ENCODE results near the gene PSD.
A peak's percentile ranks its signal among the peaks of the same experiment; 100 is the strongest.

Gene PSD

GRCh38 chr10:102409604-102410428 is 8.8 kb downstream of the PSD start:
- Histone ChIP-seq H3K4me3 (ENCODE audit: low read depth, low read length) (no peak overlapping the region), H4K8ac (ENCODE audit: low read depth, low read length) (no peak overlapping the region), H4K12ac (ENCODE audit: low read depth, low read length) (no peak overlapping the region), H3K4me2 (ENCODE audit: low read length) (peak overlapping the region; percentile 74), H2BK5ac (ENCODE audit: low read depth, low read length, poor library complexity) (no peak overlapping the region), H3K9ac (ENCODE audit: low read length) (no peak overlapping the region), H3K4me1 (ENCODE audit: control insufficient read depth in 1 of 2, insufficient read depth in 2 of 2, low read length in 2 of 2) (peaks cover 4 to 13% of the 10 kb centered on the region in 2 experiments), H3K4ac (ENCODE audit: low read depth, low read length) (no peak overlapping the region), H3K27me3 (ENCODE audit: insufficient read depth, low read length) (peaks cover 46% of the 10 kb centered on the region), H2BK120ac (ENCODE audit: insufficient read depth, low read length, poor library complexity) (no peak overlapping the region), H3K9me3 (ENCODE audit: insufficient read depth, low read depth, low read length) (peaks cover 9% of the 10 kb centered on the region), H3K23ac (ENCODE audit: low read length) (no peak overlapping the region), H2AFZ (ENCODE audit: insufficient read depth, low read length, poor library complexity) (no peak overlapping the region), H3K14ac (ENCODE audit: low read length) (no peak overlapping the region), H3K18ac (ENCODE audit: low read length) (no peak overlapping the region), H3K79me1 (ENCODE audit: low read length) (no peaks in the 10 kb centered on the region), H4K91ac (ENCODE audit: low read depth, low read length) (no peak overlapping the region), H3K27ac (ENCODE audit: low read depth, low read length) (no peak overlapping the region), H2BK12ac (ENCODE audit: low read length) (no peak overlapping the region), H2AK5ac (ENCODE audit: low read length) (no peak overlapping the region), H3K79me2 (ENCODE audit: control insufficient read depth, insufficient read depth, low read length, poor library complexity) (no peaks in the 10 kb centered on the region), H3K36me3 (ENCODE audit: control insufficient read depth in 1 of 2, insufficient read depth in 2 of 2, low read length in 2 of 2) (no peaks in the 10 kb centered on the region)
- no CpG with 5 or more reads among the region's 24 CpGs for WGBS (ENCODE audit: extremely low coverage, insufficient coverage, insufficient read length)
- peak in 1 of 2 donors; percentile 46 for DNase-seq

GRCh38 chr10:102408728-102409603 is 9.6 kb downstream of the PSD start:
- Histone ChIP-seq H3K4me3 (ENCODE audit: low read depth, low read length) (peak overlapping the region; percentile 60), H3K27ac (ENCODE audit: low read depth, low read length) (no peak overlapping the region), H3K27me3 (ENCODE audit: insufficient read depth, low read length) (peaks cover 46% of the 10 kb centered on the region), H4K91ac (ENCODE audit: low read depth, low read length) (no peak overlapping the region), H3K79me1 (ENCODE audit: low read length) (no peaks in the 10 kb centered on the region), H3K23ac (ENCODE audit: low read length) (no peak overlapping the region), H2BK5ac (ENCODE audit: low read depth, low read length, poor library complexity) (no peak overlapping the region), H2BK120ac (ENCODE audit: insufficient read depth, low read length, poor library complexity) (no peak overlapping the region), H3K36me3 (ENCODE audit: control insufficient read depth in 1 of 2, insufficient read depth in 2 of 2, low read length in 2 of 2) (no peaks in the 10 kb centered on the region), H2BK12ac (ENCODE audit: low read length) (no peak overlapping the region), H2AK5ac (ENCODE audit: low read length) (no peak overlapping the region), H3K79me2 (ENCODE audit: control insufficient read depth, insufficient read depth, low read length, poor library complexity) (no peaks in the 10 kb centered on the region), H2AFZ (ENCODE audit: insufficient read depth, low read length, poor library complexity) (peak overlapping the region; percentile 69), H3K4me1 (ENCODE audit: control insufficient read depth in 1 of 2, insufficient read depth in 2 of 2, low read length in 2 of 2) (peaks cover 4 to 13% of the 10 kb centered on the region in 2 experiments), H3K4me2 (ENCODE audit: low read length) (peak overlapping the region; percentile 74), H4K12ac (ENCODE audit: low read depth, low read length) (no peak overlapping the region), H3K18ac (ENCODE audit: low read length) (no peak overlapping the region), H3K9ac (ENCODE audit: low read length) (no peak overlapping the region), H3K4ac (ENCODE audit: low read depth, low read length) (no peak overlapping the region), H3K14ac (ENCODE audit: low read length) (no peak overlapping the region), H3K9me3 (ENCODE audit: insufficient read depth, low read depth, low read length) (peaks cover 6% of the 10 kb centered on the region), H4K8ac (ENCODE audit: low read depth, low read length) (no peak overlapping the region)
- WGBS (ENCODE audit: extremely low coverage, insufficient coverage, insufficient read length): no CpG with 5 or more reads among the region's 103 CpGs
- DNase-seq: peak in 1 of 2 donors; percentile 44

- Histone ChIP-seq H3K9me3 (ENCODE audit: insufficient read depth, low read depth, low read length) (peaks cover 6% of the 10 kb centered on the region), H3K27ac (ENCODE audit: low read depth, low read length) (no peak overlapping the region), H3K79me2 (ENCODE audit: control insufficient read depth, insufficient read depth, low read length, poor library complexity) (no peaks in the 10 kb centered on the region), H2AK5ac (ENCODE audit: low read length) (no peak overlapping the region), H3K27me3 (ENCODE audit: insufficient read depth, low read length) (peaks cover 46% of the 10 kb centered on the region), H3K4me2 (ENCODE audit: low read length) (peak overlapping the region; percentile 74), H3K18ac (ENCODE audit: low read length) (no peak overlapping the region), H2BK12ac (ENCODE audit: low read length) (no peak overlapping the region), H3K4ac (ENCODE audit: low read depth, low read length) (no peak overlapping the region), H4K12ac (ENCODE audit: low read depth, low read length) (no peak overlapping the region), H3K79me1 (ENCODE audit: low read length) (no peaks in the 10 kb centered on the region), H3K36me3 (ENCODE audit: control insufficient read depth in 1 of 2, insufficient read depth in 2 of 2, low read length in 2 of 2) (no peaks in the 10 kb centered on the region), H3K4me3 (ENCODE audit: low read depth, low read length) (no peak overlapping the region), H3K14ac (ENCODE audit: low read length) (no peak overlapping the region), H2BK120ac (ENCODE audit: insufficient read depth, low read length, poor library complexity) (no peak overlapping the region), H3K9ac (ENCODE audit: low read length) (no peak overlapping the region), H3K4me1 (ENCODE audit: control insufficient read depth in 1 of 2, insufficient read depth in 2 of 2, low read length in 2 of 2) (peaks cover 4 to 13% of the 10 kb centered on the region in 2 experiments), H2BK5ac (ENCODE audit: low read depth, low read length, poor library complexity) (no peak overlapping the region), H2AFZ (ENCODE audit: insufficient read depth, low read length, poor library complexity) (no peak overlapping the region), H3K23ac (ENCODE audit: low read length) (no peak overlapping the region), H4K8ac (ENCODE audit: low read depth, low read length) (no peak overlapping the region), H4K91ac (ENCODE audit: low read depth, low read length) (no peak overlapping the region)
- WGBS (ENCODE audit: extremely low coverage, insufficient coverage, insufficient read length): no CpG with 5 or more reads among the region's 14 CpGs
- no peak for DNase-seq
These were observed 10.4 kb downstream of the PSD start for GRCh38 chr10:102408131-102408727.

GRCh38 chr10:102407425-102408130 is 11.0 kb downstream of the PSD start:
- H3K18ac ChIP-seq (ENCODE audit: low read length): no peak overlapping the region
- no peaks in the 10 kb centered on the region for H3K79me2 ChIP-seq (ENCODE audit: control insufficient read depth, insufficient read depth, low read length, poor library complexity)
- peaks cover 6% of the 10 kb centered on the region for H3K9me3 ChIP-seq (ENCODE audit: insufficient read depth, low read depth, low read length)
- peaks cover 6 to 13% of the 10 kb centered on the region in 2 experiments for H3K4me1 ChIP-seq (ENCODE audit: control insufficient read depth in 1 of 2, insufficient read depth in 2 of 2, low read length in 2 of 2)
- no peak overlapping the region for H2AK5ac ChIP-seq (ENCODE audit: low read length)
- WGBS (ENCODE audit: extremely low coverage, insufficient coverage, insufficient read length): no CpG with 5 or more reads among the region's 13 CpGs
- H3K79me1 ChIP-seq (ENCODE audit: low read length): no peaks in the 10 kb centered on the region
- H3K27me3 ChIP-seq (ENCODE audit: insufficient read depth, low read length): peaks cover 46% of the 10 kb centered on the region
- H3K27ac ChIP-seq (ENCODE audit: low read depth, low read length): no peak overlapping the region
- no peak for DNase-seq
- H3K23ac ChIP-seq (ENCODE audit: low read length): no peak overlapping the region
- no peak overlapping the region for H4K12ac ChIP-seq (ENCODE audit: low read depth, low read length)
- H3K36me3 ChIP-seq (ENCODE audit: control insufficient read depth in 1 of 2, insufficient read depth in 2 of 2, low read length in 2 of 2): no peaks in the 10 kb centered on the region
- H2BK12ac ChIP-seq (ENCODE audit: low read length): no peak overlapping the region
- H2BK120ac ChIP-seq (ENCODE audit: insufficient read depth, low read length, poor library complexity): no peak overlapping the region
- H3K4me2 ChIP-seq (ENCODE audit: low read length): no peak overlapping the region
- no peak overlapping the region for H4K8ac ChIP-seq (ENCODE audit: low read depth, low read length)
- H3K4ac ChIP-seq (ENCODE audit: low read depth, low read length): no peak overlapping the region
- no peak overlapping the region for H4K91ac ChIP-seq (ENCODE audit: low read depth, low read length)
- H3K4me3 ChIP-seq (ENCODE audit: low read depth, low read length): no peak overlapping the region
- no peak overlapping the region for H3K9ac ChIP-seq (ENCODE audit: low read length)
- no peak overlapping the region for H2BK5ac ChIP-seq (ENCODE audit: low read depth, low read length, poor library complexity)
- no peak overlapping the region for H3K14ac ChIP-seq (ENCODE audit: low read length)
- no peak overlapping the region for H2AFZ ChIP-seq (ENCODE audit: insufficient read depth, low read length, poor library complexity)
